Stimulated activated CD4-positive, alpha-beta T cell treated with anti-CD3 and anti-CD28 coated beads, Interleukin-15, amount 100 ng/mL, for 1 hour (primary cell): ENCODE results near the gene MACROD1.

Source experiments
- DNase-seq, 2 donors: peaks; one replicate each; pipeline ENCODE4 v3.0.0-alpha.2; 2020; ENCODE audit warnings: low read depth in 1 of 2, low spot score in 1 of 2

MACROD1 gene

DNA sequence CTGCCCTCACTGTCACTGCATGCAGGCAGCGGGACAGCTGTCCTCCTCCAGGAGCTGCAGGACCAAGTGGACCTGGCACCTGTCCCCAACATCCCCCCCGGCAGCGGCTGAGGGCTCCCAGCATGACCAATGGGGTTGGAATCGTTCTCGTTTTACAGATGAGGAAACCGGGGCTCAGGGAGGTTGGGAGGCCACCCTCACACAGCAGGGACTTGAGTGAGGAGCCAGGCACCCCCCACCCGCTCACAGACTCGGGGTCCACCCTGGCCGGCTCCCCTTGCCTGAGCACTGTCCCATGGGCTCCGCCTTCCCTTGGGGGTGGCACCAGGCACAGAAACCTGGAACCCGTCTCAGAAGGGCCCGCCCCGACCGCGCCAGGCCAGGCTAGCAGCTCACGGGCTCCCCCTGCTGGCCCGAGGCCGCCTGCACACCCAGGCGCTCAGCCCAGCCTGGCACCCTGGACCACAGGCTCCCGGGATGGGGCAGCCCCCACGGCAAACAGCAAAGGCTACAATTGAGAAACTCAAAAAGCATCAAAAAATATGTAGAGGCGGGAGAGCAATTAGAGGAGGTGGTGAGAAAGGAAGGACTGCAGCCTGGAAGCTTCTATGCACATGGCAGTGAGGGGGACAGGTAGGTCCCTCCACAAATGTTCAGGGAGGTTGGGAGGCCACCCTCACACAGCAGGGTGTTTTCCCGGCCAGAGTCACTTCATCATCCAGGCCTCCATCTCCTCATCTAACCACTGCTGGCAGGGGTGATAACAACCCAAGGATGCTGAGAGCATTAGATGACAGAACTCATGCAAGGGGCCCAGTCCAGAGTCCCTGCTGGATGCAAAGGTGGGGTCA lies 12.8 kb downstream of the MACROD1 start:
- peak; percentile 50 to 64 for DNase-seq

DNA sequence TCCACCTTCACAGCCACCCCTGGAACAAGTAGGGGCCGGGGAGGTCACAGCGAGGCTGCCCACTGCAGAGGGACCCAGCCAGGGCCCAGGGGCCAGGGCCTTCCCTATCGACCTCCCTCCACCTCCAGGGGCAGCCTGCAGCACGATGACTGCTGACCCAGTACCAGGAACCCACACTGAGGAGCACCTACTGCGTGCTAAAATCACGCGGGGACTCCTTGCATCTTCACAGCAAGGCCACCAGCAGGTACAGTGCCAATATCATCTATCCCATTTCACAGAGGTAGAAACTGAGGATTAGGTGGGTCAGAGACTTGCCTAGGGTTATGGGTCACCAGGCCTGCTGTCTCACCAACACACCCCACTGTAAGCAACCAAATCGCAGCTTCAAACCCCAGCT lies 14.6 kb downstream of the MACROD1 start:
- DNase-seq: no peak

GRCh38 chr11:64150481-64151239 lies 15.3 kb downstream of the MACROD1 start:
- no peak for DNase-seq

DNA sequence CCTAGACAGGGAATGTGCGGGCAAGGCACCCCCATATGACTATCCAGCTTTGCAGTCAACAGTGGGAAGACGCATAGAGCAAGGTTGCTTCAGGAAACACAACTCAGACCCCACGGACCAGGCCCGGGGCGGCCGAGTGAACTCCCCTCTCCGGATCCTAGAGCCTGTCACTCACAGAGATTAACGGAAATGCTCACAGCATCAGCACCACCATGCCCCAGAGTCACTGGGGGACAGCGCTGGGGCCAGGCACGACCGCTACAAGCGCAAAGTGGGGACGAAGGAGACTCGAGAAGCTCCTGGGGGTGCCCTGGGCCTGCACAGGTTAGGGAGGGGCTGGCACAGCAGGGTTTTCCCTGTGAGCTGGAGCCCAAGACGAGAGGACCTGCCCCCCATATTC lies 15.9 kb downstream of the MACROD1 start:
- DNase-seq: no peak

- no peak for DNase-seq
Observed at GRCh38 chr11:64148917-64149617, 16.8 kb downstream of the MACROD1 start.

- DNase-seq: peak; percentile 53 to 64
Observed at GRCh38 chr11:64148226-64148916, 17.5 kb downstream of the MACROD1 start.

DNA sequence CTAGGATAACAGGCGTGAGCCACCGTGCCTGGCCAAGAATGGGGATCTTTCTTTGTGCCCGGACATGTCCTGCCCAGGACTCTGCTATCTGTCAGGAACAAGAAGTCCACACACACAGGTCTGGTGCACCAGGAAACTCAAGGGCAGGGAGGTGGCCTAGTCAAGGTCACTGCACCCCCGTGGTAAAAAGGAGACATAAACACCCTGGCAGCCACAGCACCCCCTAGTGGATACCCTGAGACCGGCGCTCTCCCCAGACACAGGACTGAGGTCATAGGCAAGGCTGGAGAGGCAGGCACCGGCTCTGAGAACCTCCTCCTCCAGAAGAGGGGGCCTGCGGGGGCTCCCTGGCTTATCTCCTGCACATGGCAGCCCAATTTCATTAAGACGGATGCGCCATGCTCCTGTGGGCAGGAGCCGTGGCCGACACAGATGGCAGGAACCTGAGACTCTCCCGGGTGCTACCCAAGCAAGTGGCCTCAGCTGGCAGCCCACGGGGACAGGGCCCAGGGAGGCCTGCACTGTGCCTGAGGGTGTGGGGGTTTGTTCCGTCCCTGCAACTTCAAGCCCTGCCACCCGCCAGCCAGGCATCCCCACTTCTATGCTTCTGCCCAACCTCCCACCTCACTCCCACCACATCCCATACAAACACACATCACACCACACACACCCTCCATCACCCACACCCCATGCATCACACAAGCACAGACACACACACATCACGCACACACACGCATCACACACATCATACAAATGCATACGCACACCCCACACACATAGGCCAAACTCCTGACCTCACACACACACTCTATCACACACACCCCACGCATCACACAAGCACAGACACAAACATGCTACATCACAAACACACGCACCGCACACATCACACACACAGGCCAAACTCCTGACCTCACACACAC lies 19.6 kb downstream of the MACROD1 start:
- peak; percentile 24 to 34 for DNase-seq

DNA sequence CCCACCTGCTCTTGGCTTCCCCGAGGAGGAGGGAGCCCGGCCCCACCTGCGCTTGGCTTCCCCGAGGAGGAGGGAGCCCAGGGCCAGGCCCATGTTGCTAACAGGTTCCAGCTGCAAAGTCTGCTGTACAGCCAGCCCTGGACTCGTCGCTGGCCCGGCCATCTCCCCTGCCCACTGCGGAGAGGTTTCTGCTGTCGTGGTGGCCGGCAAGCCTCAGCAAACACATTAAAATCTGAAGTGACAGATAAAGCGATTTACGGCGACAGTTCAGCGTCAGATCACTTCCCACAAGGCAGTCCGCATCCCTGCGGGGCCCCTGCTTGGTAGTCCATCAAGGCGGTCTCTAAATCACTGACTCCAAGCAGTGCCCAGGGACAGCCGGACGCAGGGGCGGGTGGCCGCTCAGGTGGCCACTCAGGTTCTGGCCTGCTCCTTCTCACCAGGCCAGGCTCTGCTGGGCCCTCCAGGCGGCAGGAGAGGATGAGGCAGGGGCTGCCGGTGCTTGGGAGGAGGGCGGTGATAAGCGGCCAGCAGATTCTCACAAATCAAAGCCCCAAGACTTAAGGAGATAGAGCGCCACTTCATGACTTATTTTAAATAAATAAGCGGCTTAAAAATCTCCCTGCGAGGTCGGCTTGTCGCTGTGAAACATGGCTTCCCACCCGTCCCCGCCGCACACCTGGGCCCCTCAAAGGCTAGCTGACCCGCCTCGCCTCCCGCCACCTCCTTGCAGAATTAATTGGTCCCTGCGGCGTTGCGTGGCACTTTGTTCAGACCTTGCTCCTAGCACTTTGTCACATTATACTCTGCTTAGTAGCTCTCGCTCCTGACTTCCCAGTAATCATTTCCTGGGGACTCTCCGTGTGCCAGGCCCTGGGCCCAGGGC lies 21.1 kb downstream of the MACROD1 start:
- DNase-seq: no peak

GRCh38 chr11:64141081-64141783 lies 24.7 kb downstream of the MACROD1 start:
- no peak for DNase-seq

- no peak for DNase-seq
Observed at GRCh38 chr11:64140082-64140481, 25.8 kb downstream of the MACROD1 start.

DNA sequence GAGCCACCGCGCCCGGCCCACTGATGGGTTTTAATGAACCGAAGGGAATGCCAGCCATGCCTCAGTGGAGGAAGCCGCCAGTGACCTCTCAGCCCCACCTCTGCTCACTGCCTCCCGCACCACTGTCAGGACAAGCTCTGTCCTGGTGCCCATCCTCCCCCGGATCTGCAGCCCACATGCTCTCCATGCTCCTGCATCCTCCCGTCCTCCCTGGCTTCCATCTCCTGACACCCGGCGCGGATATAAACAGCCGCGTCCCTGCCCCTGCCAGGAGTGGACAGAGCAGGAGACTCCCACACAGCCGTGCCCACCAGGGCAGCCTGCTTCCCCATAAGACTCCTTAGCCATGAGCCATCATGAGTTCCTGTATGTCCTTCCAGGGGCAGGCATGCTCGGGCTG lies 26.9 kb downstream of the MACROD1 start:
- DNase-seq: no peak

DNA sequence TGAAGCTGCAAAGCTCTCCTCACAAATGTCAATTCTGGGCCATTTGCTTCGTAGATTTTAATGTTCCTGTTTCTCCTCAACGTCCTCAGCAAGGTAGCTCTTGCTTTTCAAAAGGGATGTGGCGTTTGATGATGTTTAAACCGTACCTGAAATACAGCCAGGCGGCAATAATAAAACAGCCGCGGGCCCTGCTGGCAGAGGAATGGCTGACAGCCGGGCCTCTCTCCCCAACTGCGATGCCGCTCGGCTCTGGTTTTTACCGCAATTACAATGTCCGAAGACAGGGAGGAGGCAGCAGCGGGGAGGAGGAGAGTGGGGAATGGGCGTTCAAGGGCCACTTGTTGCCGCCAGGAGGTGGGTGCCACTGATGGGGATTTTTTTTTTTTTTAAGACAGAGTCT lies 27.5 kb downstream of the MACROD1 start:
- DNase-seq: no peak

DNA sequence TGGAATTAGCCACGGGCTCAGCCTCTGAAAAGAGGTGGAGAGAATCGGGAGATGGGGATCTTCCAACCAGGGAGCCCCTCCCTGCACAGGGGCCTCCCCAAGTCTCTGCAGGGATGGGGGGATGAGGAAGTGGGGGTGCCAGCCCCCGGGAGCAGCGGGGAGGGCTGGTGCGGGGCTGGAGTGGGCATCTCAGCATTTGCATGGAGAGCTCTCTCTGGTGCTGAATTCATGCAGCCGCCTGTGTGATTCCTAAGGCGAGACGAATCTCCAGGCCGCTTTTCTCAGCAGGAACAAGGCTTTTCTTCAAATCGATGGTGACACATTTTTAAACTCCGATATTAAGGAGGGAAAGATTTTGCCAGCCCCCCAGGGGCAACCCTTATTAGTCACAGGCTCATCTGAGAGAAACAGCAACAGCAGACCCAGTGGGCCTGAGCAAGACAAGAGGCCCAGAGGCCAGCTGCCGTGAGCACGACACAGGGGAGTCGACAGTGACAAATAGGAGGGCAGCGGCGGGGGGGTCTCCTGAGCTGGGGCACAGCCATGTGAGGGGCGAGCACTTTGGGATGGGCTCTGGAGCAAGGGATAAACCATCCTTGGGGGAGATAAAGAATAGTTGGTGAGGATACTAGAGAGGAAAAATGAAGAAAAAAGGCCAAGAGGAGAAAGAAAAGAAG lies 29.0 kb downstream of the MACROD1 start:
- DNase-seq: no peak

GRCh38 chr11:64135711-64136110 lies 30.2 kb downstream of the MACROD1 start:
- no peak for DNase-seq

- DNase-seq: no peak
Observed at GRCh38 chr11:64134963-64135362, 30.9 kb downstream of the MACROD1 start.

- DNase-seq: no peak
Observed at GRCh38 chr11:64132982-64133705, 32.8 kb downstream of the MACROD1 start.

DNA sequence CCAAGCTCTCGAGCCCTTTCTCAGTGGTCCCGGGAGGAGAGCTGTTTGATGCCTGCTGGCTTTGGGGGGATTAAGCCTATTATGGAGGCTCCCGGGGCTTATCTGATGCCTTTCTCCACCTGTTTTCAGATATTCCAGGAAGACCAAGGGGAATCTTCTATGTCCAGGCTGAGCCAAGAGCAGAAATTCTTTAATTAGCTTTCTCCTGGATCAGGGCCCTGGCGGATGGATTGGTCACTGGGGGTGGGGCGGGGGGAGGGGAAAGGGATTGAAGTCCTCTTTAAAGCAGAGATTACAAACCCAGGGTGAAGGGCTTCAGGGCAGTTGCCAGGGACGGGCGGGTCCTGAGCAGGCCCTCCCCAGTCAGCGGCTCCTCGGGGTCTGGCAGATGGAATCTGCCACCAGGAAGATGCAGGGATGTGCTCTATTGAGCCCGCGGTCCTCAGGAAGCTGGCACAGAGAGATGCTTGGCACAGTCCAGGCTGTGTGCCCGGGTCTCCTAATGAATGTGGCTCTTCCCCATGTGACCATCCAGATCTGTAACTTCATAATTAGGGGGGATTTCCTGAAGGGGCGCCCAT lies 33.6 kb downstream of the MACROD1 start:
- no peak for DNase-seq
